ENCODE results near the gene CACNA1C.
"Not testable (repeated sequence)": the region's sequence is repeated elsewhere in the genome, so short reads cannot be mapped to it uniquely, and the experiment has no call there.

CACNA1C gene

DNA sequence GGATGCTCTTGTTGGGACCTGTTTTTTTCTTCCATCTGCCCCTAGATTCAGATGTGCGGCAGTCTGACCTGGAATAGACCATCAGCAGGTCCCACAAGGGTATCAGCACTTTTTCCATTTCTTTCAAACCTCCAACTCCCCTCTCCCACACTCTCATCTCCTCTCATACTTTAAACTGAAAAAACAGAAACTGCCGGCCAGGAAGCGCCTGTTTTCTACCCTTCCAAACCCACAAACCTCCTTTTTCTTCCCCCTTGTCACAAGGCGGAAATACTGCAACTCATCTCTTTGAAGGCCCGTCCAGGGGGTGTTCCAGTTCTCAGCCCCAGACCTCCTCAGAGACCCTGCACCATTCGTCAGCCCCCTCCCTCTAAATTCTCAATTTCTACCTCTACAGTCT, 679.5 kb downstream of the CACNA1C start:
- TF ChIP-seq, protein P1, sequence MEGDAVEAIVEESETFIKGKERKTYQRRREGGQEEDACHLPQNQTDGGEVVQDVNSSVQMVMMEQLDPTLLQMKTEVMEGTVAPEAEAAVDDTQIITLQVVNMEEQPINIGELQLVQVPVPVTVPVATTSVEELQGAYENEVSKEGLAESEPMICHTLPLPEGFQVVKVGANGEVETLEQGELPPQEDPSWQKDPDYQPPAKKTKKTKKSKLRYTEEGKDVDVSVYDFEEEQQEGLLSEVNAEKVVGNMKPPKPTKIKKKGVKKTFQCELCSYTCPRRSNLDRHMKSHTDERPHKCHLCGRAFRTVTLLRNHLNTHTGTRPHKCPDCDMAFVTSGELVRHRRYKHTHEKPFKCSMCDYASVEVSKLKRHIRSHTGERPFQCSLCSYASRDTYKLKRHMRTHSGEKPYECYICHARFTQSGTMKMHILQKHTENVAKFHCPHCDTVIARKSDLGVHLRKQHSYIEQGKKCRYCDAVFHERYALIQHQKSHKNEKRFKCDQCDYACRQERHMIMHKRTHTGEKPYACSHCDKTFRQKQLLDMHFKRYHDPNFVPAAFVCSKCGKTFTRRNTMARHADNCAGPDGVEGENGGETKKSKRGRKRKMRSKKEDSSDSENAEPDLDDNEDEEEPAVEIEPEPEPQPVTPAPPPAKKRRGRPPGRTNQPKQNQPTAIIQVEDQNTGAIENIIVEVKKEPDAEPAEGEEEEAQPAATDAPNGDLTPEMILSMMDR (IDR thresholded peaks at IDR 0.05; ENCODE audit: low read depth, low read length, missing control alignments) = no peak
- H3K4me3 ChIP-seq (ENCODE audit: low read depth, low read length) = no peak overlapping the region
- DNase-seq (ENCODE audit: low read depth) = no peak
- in situ Hi-C loops (cut with HindIII; ENCODE audit: low sequenced_read_pairs) = no loop called here

DNA sequence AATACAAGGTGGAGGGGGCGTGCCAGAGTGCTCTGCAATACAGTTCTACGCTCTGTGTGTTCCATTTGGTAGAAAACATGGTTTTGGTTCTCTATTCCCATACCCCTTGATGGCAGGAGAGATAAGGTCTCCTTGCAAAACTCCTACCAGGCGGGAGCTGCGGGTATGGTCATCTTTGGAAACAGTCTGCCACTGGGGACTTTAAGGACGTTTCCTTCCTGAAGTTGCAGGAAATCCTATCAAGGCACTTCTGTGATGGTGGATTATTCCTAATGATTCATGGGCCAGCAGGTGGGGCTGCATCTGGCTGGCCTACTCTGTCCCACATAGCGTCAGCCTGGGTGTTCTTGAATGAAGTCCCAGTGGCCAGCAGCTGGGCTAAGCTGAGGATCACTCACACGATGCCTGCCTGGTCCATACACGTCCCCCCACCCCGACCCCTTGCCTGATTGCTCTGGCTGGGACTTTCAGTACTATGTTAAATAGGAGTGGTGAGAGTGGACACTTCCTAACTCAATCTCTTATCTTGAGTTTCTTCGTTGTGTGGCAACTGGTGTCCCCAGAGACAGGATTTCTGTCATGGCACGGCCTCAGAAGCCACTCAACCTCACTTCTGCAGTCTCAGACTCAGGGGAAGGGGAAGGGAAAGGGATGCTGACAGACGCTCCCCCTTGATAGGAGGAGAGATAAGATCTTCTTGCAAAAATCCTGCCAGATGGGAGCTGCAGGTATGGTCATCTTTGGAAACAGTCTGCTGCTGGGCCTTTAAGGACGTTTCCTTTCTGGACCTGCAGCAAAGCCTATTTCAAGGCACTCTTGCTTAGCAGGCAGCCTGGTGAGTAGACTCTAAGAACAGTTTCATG, 680.9 kb downstream of the CACNA1C start:
- no peak overlapping the region for H3K4me3 ChIP-seq (ENCODE audit: low read depth, low read length)
- TF ChIP-seq, protein P1 (IDR thresholded peaks at IDR 0.05; ENCODE audit: low read depth, low read length, missing control alignments) = no peak
- no peak for DNase-seq (ENCODE audit: low read depth)
- in situ Hi-C loops (cut with HindIII; ENCODE audit: low sequenced_read_pairs) = no loop called here

DNA sequence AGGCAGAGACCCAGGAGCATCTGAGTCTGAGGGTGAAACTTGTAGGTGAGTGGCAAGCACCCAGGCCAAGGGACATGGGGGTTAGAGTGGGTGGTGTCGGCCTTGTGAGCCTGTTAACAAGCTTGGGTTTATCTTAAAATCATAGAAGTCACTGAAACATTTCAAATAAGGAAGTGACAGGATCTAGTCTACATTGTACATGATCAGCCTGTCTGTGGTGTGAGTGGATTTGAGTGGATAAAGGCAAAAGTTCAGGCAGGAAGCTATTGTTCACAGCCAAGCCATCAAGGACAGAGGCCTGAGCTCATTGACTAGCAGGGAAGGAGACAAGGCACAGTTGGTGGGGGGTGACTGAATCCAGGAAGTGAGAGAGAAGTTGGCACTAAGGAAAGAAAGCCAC, 682.6 kb downstream of the CACNA1C start:
- no peak for DNase-seq (ENCODE audit: low read depth)
- in situ Hi-C loops (cut with HindIII; ENCODE audit: low sequenced_read_pairs) = no loop called here
- TF ChIP-seq, protein P1 (IDR thresholded peaks at IDR 0.05; ENCODE audit: low read depth, low read length, missing control alignments) = no peak

DNA sequence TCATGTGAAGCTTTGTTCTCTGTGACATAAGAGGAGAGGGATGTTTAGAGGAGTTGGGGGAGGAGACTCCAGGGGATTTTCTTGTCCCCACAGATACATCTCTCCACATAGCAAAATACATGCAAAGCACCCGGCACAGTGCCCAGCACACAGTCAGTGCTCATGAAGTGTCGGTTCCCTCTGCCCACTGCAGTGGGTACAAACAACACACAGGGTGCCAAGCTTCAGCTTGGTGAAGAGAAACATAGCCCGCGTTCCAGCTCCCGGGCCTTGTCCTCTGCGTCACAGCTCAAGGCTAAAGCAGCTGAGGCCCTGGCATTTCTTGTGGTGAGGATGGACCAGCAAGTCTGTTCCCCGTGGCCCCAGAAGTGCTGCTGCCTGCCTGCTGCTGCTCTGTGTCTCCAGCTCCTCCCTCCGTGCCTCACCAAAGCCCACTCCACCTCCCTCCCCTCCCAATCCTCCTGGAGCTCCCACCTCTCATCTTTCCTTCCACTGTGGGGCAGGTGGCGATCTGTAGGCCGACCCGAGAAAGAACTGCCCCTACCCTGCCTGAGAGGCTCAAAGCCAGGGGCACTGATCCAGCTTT, 685.0 kb downstream of the CACNA1C start:
- no peak overlapping the region for H3K4me3 ChIP-seq (ENCODE audit: low read depth, low read length)
- TF ChIP-seq, protein P1 (IDR thresholded peaks at IDR 0.05; ENCODE audit: low read depth, low read length, missing control alignments) = no peak
- in situ Hi-C loops (cut with HindIII; ENCODE audit: low sequenced_read_pairs) = no loop called here

More for the DNA sequence above, 682.6 kb downstream of the CACNA1C start:
- H3K4me3 ChIP-seq (ENCODE audit: low read depth, low read length) = no peak overlapping the region

DNA sequence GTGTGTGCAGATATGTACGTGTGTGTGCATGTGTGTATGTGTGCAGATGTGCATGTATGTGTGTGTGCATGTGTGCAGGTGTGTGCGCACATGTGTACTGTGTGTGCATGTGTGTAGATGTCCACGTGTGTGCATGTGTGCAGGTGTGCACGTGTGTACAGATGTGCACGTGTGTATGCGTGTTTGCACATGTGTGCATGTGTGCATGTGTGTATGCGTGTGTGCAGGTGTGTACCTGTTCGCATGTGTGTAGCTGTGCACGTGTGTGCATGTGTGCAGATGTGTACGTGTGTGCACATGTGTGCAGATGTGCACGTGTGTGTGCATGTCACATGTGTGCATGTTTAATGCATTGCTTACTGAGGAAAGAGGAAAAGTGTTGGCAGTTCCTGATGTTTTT, 686.3 kb downstream of the CACNA1C start:
- TF ChIP-seq, protein P1 (IDR thresholded peaks at IDR 0.05; ENCODE audit: low read depth, low read length, missing control alignments) = no peak
- in situ Hi-C loops (cut with HindIII; ENCODE audit: low sequenced_read_pairs) = no loop called here
- H3K4me3 ChIP-seq (ENCODE audit: low read depth, low read length) = no peak overlapping the region
- no peak for DNase-seq (ENCODE audit: low read depth)

More for the DNA sequence above, 685.0 kb downstream of the CACNA1C start:
- no peak for DNase-seq (ENCODE audit: low read depth)

DNA sequence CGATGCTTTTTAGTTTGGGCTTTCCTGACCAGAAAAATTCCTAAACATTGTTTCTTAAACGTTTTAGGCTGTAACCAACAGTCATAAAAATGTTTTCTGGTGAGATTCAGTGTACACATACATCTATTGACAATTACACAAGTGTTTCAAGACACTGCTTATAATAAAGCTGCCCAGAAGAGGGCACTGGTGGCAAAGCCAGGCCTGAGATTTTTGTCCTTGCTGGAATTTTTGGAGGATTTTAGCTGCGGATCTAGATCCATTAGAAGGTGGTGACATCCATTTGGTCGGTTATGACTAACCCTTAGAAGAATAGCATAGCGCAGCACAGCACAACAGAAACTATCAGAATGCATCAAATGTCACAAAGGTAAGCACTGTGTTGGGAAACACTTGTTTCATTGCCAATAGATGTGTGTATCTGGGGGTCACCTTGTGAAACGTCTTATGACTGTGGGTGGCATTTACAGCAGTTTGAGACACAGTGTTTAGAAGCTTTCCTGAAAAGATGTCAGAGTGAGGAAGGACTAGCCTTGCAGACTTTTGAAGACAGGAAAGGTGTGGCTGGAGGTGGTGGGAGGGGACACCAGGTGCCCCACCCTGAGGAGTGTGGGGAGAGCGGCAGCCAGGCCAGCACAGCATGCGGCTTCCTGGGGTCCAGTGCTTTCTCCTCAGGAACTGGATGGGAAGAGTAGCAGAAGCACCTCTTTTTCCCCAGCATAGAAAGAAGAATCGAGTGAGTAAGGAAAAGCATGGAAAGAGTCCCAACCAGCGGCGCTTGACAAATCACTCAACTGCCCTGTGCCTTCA, 687.2 kb downstream of the CACNA1C start:
- DNase-seq (ENCODE audit: low read depth) = peak; percentile 15
- H3K4me3 ChIP-seq (ENCODE audit: low read depth, low read length) = no peak overlapping the region
- TF ChIP-seq, protein P1 (IDR thresholded peaks at IDR 0.05; ENCODE audit: low read depth, low read length, missing control alignments) = peak; percentile 60
- in situ Hi-C loops (cut with HindIII; ENCODE audit: low sequenced_read_pairs) = no loop called here

- H3K4me3 ChIP-seq (ENCODE audit: low read depth, low read length); in situ Hi-C loops (cut with HindIII; ENCODE audit: low sequenced_read_pairs); DNase-seq (ENCODE audit: low read depth): not testable (repeated sequence)
These were observed 689.2 kb downstream of the CACNA1C start for GRCh38 chr12:2742037-2742436.
